ENCODE data around the gene ARHGAP29.

ARHGAP29 gene

GRCh38 chr1:94274561-94274960 is 37.2 kb upstream of the ARHGAP29 start:
- H3K27ac Mint-ChIP-seq = no peak overlapping the region
- DNase-seq (no peak), ATAC-seq (replicated peaks) (no peak)
- H3K4me1 Mint-ChIP-seq (ENCODE audit: low read depth in 2 of 2) = no peaks in the 10 kb centered on the region
- H3K9me3 Mint-ChIP-seq = no peaks in the 10 kb centered on the region
- H3K36me3 Mint-ChIP-seq (ENCODE audit: insufficient read depth) = no peaks in the 10 kb centered on the region
- no peak overlapping the region for H3K4me3 Mint-ChIP-seq
- H3K27me3 Mint-ChIP-seq = peaks cover 17 to 33% of the 10 kb centered on the region in 2 donors

GRCh38 chr1:94273111-94273510 is 35.7 kb upstream of the ARHGAP29 start:
- Mint-ChIP-seq H3K27ac (no peak overlapping the region), H3K27me3 (peaks cover 21 to 33% of the 10 kb centered on the region in 2 donors), H3K36me3 (ENCODE audit: insufficient read depth) (no peaks in the 10 kb centered on the region), H3K4me1 (ENCODE audit: low read depth in 2 of 2) (no peaks in the 10 kb centered on the region), H3K4me3 (no peak overlapping the region), H3K9me3 (no peaks in the 10 kb centered on the region)
- no peak for ATAC-seq (replicated peaks)
- no peak for DNase-seq

- no peaks in the 10 kb centered on the region for H3K36me3 Mint-ChIP-seq (ENCODE audit: insufficient read depth)
- peaks cover 23 to 33% of the 10 kb centered on the region in 2 donors for H3K27me3 Mint-ChIP-seq
- no peak for ATAC-seq (replicated peaks)
- no peak overlapping the region for H3K4me3 Mint-ChIP-seq
- no peak overlapping the region for H3K27ac Mint-ChIP-seq
- no peaks in the 10 kb centered on the region for H3K9me3 Mint-ChIP-seq
- no peak for DNase-seq
- no peaks in the 10 kb centered on the region for H3K4me1 Mint-ChIP-seq (ENCODE audit: low read depth in 2 of 2)
Measured at GRCh38 chr1:94272388-94272787, 35.0 kb upstream of the ARHGAP29 start.

GRCh38 chr1:94271373-94271772 is 34.0 kb upstream of the ARHGAP29 start:
- H3K4me3 Mint-ChIP-seq = no peak overlapping the region
- ATAC-seq (replicated peaks) = no peak
- no peaks in the 10 kb centered on the region for H3K9me3 Mint-ChIP-seq
- DNase-seq = no peak
- no peak overlapping the region for H3K27ac Mint-ChIP-seq
- no peaks in the 10 kb centered on the region for H3K4me1 Mint-ChIP-seq (ENCODE audit: low read depth in 2 of 2)
- H3K27me3 Mint-ChIP-seq = peaks cover 26 to 33% of the 10 kb centered on the region in 2 donors
- H3K36me3 Mint-ChIP-seq (ENCODE audit: insufficient read depth) = no peaks in the 10 kb centered on the region

- no peaks in the 10 kb centered on the region for H3K4me1 Mint-ChIP-seq (ENCODE audit: low read depth in 2 of 2)
- H3K27ac Mint-ChIP-seq = no peak overlapping the region
- peaks cover 30 to 33% of the 10 kb centered on the region in 2 donors for H3K27me3 Mint-ChIP-seq
- ATAC-seq (replicated peaks) (no peak), DNase-seq (no peak)
- H3K9me3 Mint-ChIP-seq = no peaks in the 10 kb centered on the region
- no peaks in the 10 kb centered on the region for H3K36me3 Mint-ChIP-seq (ENCODE audit: insufficient read depth)
- no peak overlapping the region for H3K4me3 Mint-ChIP-seq
Measured at GRCh38 chr1:94270801-94271203, 33.4 kb upstream of the ARHGAP29 start.

- no peak overlapping the region for H3K4me3 Mint-ChIP-seq
- H3K27me3 Mint-ChIP-seq = peaks cover 25 to 34% of the 10 kb centered on the region in 2 donors
- no peaks in the 10 kb centered on the region for H3K36me3 Mint-ChIP-seq (ENCODE audit: insufficient read depth)
- ATAC-seq (replicated peaks) (no peak), DNase-seq (no peak)
- H3K27ac Mint-ChIP-seq = no peak overlapping the region
- no peaks in the 10 kb centered on the region for H3K4me1 Mint-ChIP-seq (ENCODE audit: low read depth in 2 of 2)
- H3K9me3 Mint-ChIP-seq = no peaks in the 10 kb centered on the region
Measured at GRCh38 chr1:94269921-94270320, 32.5 kb upstream of the ARHGAP29 start.

GRCh38 chr1:94265906-94266305 is 28.5 kb upstream of the ARHGAP29 start:
- Mint-ChIP-seq H3K4me3 (no peak overlapping the region), H3K9me3 (peaks cover 0 to 8% of the 10 kb centered on the region in 2 donors), H3K4me1 (ENCODE audit: low read depth in 2 of 2) (no peaks in the 10 kb centered on the region), H3K27ac (no peak overlapping the region), H3K36me3 (ENCODE audit: insufficient read depth) (no peaks in the 10 kb centered on the region), H3K27me3 (peaks cover 32 to 43% of the 10 kb centered on the region in 2 donors)
- DNase-seq (no peak), ATAC-seq (replicated peaks) (no peak)

GRCh38 chr1:94265011-94265422 is 27.6 kb upstream of the ARHGAP29 start:
- Mint-ChIP-seq H3K36me3 (ENCODE audit: insufficient read depth) (no peaks in the 10 kb centered on the region), H3K4me1 (ENCODE audit: low read depth in 2 of 2) (no peaks in the 10 kb centered on the region), H3K9me3 (peaks cover 0 to 8% of the 10 kb centered on the region in 2 donors), H3K4me3 (no peak overlapping the region), H3K27me3 (peaks cover 32 to 39% of the 10 kb centered on the region in 2 donors), H3K27ac (no peak overlapping the region)
- ATAC-seq (replicated peaks) (no peak), DNase-seq (no peak)

- peaks cover 2 to 8% of the 10 kb centered on the region in 2 donors for H3K9me3 Mint-ChIP-seq
- no peaks in the 10 kb centered on the region for H3K36me3 Mint-ChIP-seq (ENCODE audit: insufficient read depth)
- no peak for ATAC-seq (replicated peaks)
- H3K4me1 Mint-ChIP-seq (ENCODE audit: low read depth in 2 of 2) = no peaks in the 10 kb centered on the region
- DNase-seq = no peak
- H3K27ac Mint-ChIP-seq = no peak overlapping the region
- peaks cover 23 to 71% of the 10 kb centered on the region in 2 donors for H3K27me3 Mint-ChIP-seq
- H3K4me3 Mint-ChIP-seq = no peak overlapping the region
Measured at GRCh38 chr1:94260635-94261387, 23.4 kb upstream of the ARHGAP29 start.

GRCh38 chr1:94259635-94260289 is 22.4 kb upstream of the ARHGAP29 start:
- no peak for DNase-seq
- peaks cover 2 to 6% of the 10 kb centered on the region in 2 donors for H3K9me3 Mint-ChIP-seq
- H3K4me1 Mint-ChIP-seq (ENCODE audit: low read depth in 2 of 2) = no peaks in the 10 kb centered on the region
- H3K27ac Mint-ChIP-seq = no peak overlapping the region
- no peaks in the 10 kb centered on the region for H3K36me3 Mint-ChIP-seq (ENCODE audit: insufficient read depth)
- H3K27me3 Mint-ChIP-seq = peaks cover 18 to 71% of the 10 kb centered on the region in 2 donors
- H3K4me3 Mint-ChIP-seq = no peak overlapping the region
- ATAC-seq (replicated peaks) = no peak

GRCh38 chr1:94258873-94259331 is 21.5 kb upstream of the ARHGAP29 start:
- Mint-ChIP-seq H3K4me1 (ENCODE audit: low read depth in 2 of 2) (no peaks in the 10 kb centered on the region), H3K9me3 (peaks cover 0 to 2% of the 10 kb centered on the region in 2 donors), H3K27ac (no peak overlapping the region), H3K36me3 (ENCODE audit: insufficient read depth) (no peaks in the 10 kb centered on the region), H3K27me3 (peaks cover 11 to 72% of the 10 kb centered on the region in 2 donors), H3K4me3 (no peak overlapping the region)
- no peak for ATAC-seq (replicated peaks)
- DNase-seq = no peak

GRCh38 chr1:94257444-94257843 is 20.1 kb upstream of the ARHGAP29 start:
- ATAC-seq (replicated peaks) (no peak), DNase-seq (no peak)
- Mint-ChIP-seq H3K36me3 (ENCODE audit: insufficient read depth) (no peaks in the 10 kb centered on the region), H3K27ac (no peak overlapping the region), H3K4me3 (no peak overlapping the region), H3K27me3 (peaks cover 6 to 68% of the 10 kb centered on the region in 2 donors), H3K9me3 (peaks cover 0 to 2% of the 10 kb centered on the region in 2 donors), H3K4me1 (ENCODE audit: low read depth in 2 of 2) (no peaks in the 10 kb centered on the region)

- no peaks in the 10 kb centered on the region for H3K36me3 Mint-ChIP-seq (ENCODE audit: insufficient read depth)
- no peak overlapping the region for H3K4me3 Mint-ChIP-seq
- peaks cover 0 to 2% of the 10 kb centered on the region in 2 donors for H3K9me3 Mint-ChIP-seq
- no peak for ATAC-seq (replicated peaks)
- DNase-seq = no peak
- H3K27ac Mint-ChIP-seq = no peak overlapping the region
- H3K4me1 Mint-ChIP-seq (ENCODE audit: low read depth in 2 of 2) = no peaks in the 10 kb centered on the region
- H3K27me3 Mint-ChIP-seq = peaks cover 17 to 64% of the 10 kb centered on the region in 2 donors
Measured at GRCh38 chr1:94255476-94255875, 18.1 kb upstream of the ARHGAP29 start.

Measured in effector memory CD8-positive, alpha-beta T cell (primary cell).